ENCODE results near the gene R3HDM2. TPM values are rescaled to one million over a fixed set of nuclear protein-coding genes. Genes with fewer than 3 reads are reported as not detected.
A peak's percentile ranks its signal among the peaks of the same experiment; 100 is the strongest.

Gene R3HDM2
- total and polyA plus RNA-seq, 2 of the 13 experiments (the other 11 are each of a cell fraction or from before 2014, with no cell fraction given), result 11.1 to 23.5 TPM

- TF ChIP-seq HNF4G (IDR thresholded peaks at IDR 0.05; ENCODE audit: borderline replicate concordance, low read depth, low read length), result no peak
- TF ChIP-seq HNF4G (CRISPR knock-in tag; IDR thresholded peaks at IDR 0.05; ENCODE audit: borderline replicate concordance, low read depth), result no peak
- no peak for TF ChIP-seq SIN3B (IDR thresholded peaks at IDR 0.05; ENCODE audit: low read length)
- no peak for TF ChIP-seq REXO4 (CRISPR knock-in tag; IDR thresholded peaks at IDR 0.05; ENCODE audit: borderline replicate concordance)
Measured at GRCh38 chr12:57418255-57418654, 12.6 kb downstream of the R3HDM2 start (continued).

- no peak overlapping the region for H3K27ac ChIP-seq (ENCODE audit: extremely low read length, insufficient read depth, low read length)
- H3K36me3 ChIP-seq (replicated peaks in 1 of 2; ENCODE audit: control insufficient read depth in 1 of 2, insufficient read depth in 2 of 2, low read length in 2 of 2), result no peaks in the 10 kb centered on the region; a peak in 1 of 5 replicates
- ChIA-PET CTCF (ENCODE audit: low intra/inter-chr PET ratio, low total read pairs) (no interaction called here), POLR2A (no interaction called here)
- in situ Hi-C loops (cut with HindIII; ENCODE audit: extremely low pct_ligation_motif_present, low pct_unique_long_range_greater_than_20kb) (no loop called here), intact Hi-C loops (cut with micrococcal nuclease; ENCODE audit: unreplicated experiment) (no loop called here)
- H3K4me3 ChIP-seq (replicated peaks in 1 of 3; ENCODE audit: insufficient read depth in 1 of 3, low read depth in 2 of 3, low read length in 3 of 3), result no peak overlapping the region
- TF ChIP-seq MAZ (IDR thresholded peaks at IDR 0.05; ENCODE audit: borderline replicate concordance, low read depth, low read length), result no peak
- no peak for TF ChIP-seq MAZ (CRISPR knock-in tag; IDR thresholded peaks at IDR 0.05; ENCODE audit: low read depth)
- TF ChIP-seq PCBP1 (IDR thresholded peaks at IDR 0.05; ENCODE audit: borderline replicate concordance, low read depth, low read length), result no peak
- no peak for TF ChIP-seq ZNF740 (CRISPR knock-in tag; IDR thresholded peaks at IDR 0.05)
- peak; percentile 45; the same call in 1 of the 2 replicates for TF ChIP-seq ZNF121 (CRISPR knock-in tag; IDR thresholded peaks at IDR 0.05)
- TF ChIP-seq FOSL2 (CRISPR knock-in tag; IDR thresholded peaks at IDR 0.05), result peak; percentile 42
- no peak overlapping the region for H3K4me2 ChIP-seq (ENCODE audit: low read depth, low read length)
- no peaks in the 10 kb centered on the region for H4K20me1 ChIP-seq (ENCODE audit: insufficient read depth, low read length)
- H2AFZ ChIP-seq (ENCODE audit: low read length), result no peak overlapping the region
- no peak for ATAC-seq
- BruUV-seq (replicated peaks), result no TSS peak
- DNase-seq (ENCODE audit: low spot score), result no peak
- no peaks in the 10 kb centered on the region for H3K4me1 ChIP-seq (ENCODE audit: insufficient read depth, low read length)
- H3K27me3 ChIP-seq (ENCODE audit: control insufficient read depth in 1 of 2, insufficient read depth in 2 of 2, low read length in 2 of 2), result no peaks in the 10 kb centered on the region
- no peak for FAIRE-seq
- H3K9ac ChIP-seq (ENCODE audit: insufficient read depth, low read depth, low read length), result no peak overlapping the region
- no peaks in the 10 kb centered on the region for H3K79me2 ChIP-seq (ENCODE audit: insufficient read depth, low read length)
- 89% methylated on average over 8 of the region's 8 CpGs for WGBS (ENCODE audit: low lambda C conversion rate)
- no peaks in the 10 kb centered on the region for H3K9me3 ChIP-seq (ENCODE audit: low read length)
Measured at GRCh38 chr12:57416039-57416996, 14.5 kb downstream of the R3HDM2 start.
